Stomach (tissue), 9 donors: ENCODE results near the gene TNRC6C. TPM values are rescaled to one million over a fixed set of nuclear protein-coding genes. Genes with fewer than 3 reads are reported as not detected.
A peak's percentile ranks its signal among the peaks of the same experiment; 100 is the strongest.

Experiments used
- DNase-seq, 2 donors: peaks; one replicate each; pipeline versions ENCODE4 v3.0.0 to v3.0.0-alpha.2; 2013 to 2019
- H3K27ac ChIP-seq, 5 donors: fragments of 200-600 bp in 4 of 5; sonication (generic) in 4 of 5; one replicate each; pipeline ENCODE4 v1.5.1; 2013 to 2019; ENCODE audit warnings: mild to moderate bottlenecking in 1 of 5, moderate library complexity in 1 of 5
- H3K27me3 ChIP-seq, 3 donors: fragments of 200-600 bp; sonication (generic); one replicate each; pipeline ENCODE4 v1.5.1; 2017 to 2019; ENCODE audit warnings: mixed run types in 1 of 3
- H3K36me3 ChIP-seq, 4 donors: fragments of 200-600 bp; sonication (generic); 1 replicate in 3 of 4; 2 replicates in 1 of 4; pipeline ENCODE4 v1.5.1; 2016 to 2019
- H3K4me1 ChIP-seq, 4 donors: fragments of 200-600 bp; sonication (generic); one replicate each; pipeline ENCODE4 v1.5.1; 2016 to 2019
- H3K4me3 ChIP-seq, 4 donors: fragments of 200-600 bp; sonication (generic) in 3 of 4; one replicate each; pipeline ENCODE4 v1.5.1; 2016 to 2019; ENCODE audit warnings: mild to moderate bottlenecking in 1 of 4
- H3K9me3 ChIP-seq, 4 donors: fragments of 200-600 bp; sonication (generic); one replicate each; pipeline ENCODE4 v1.5.1; 2016 to 2019
- EP300 ChIP-seq: sonication (generic); formaldehyde crosslinking; IDR thresholded peaks from one replicate; pipeline ENCODE4 v1.6.1; 2017; ENCODE audit warnings: antibody characterized with exemption
- POLR2A ChIP-seq, 4 donors: fragments of 450-650 bp; IDR thresholded peaks; one replicate each; pipeline ENCODE4 v1.6.1; 2016; ENCODE audit warnings: antibody characterized with exemption in 4 of 4, control low read depth in 2 of 4, mild to moderate bottlenecking in 1 of 4, moderate library complexity in 1 of 4
- POLR2AphosphoS5 ChIP-seq, 3 donors: sonication (generic); formaldehyde crosslinking; IDR thresholded peaks; one replicate each; pipeline ENCODE4 v1.6.1; 2016; ENCODE audit warnings: antibody characterized with exemption in 3 of 3
- WGBS, 5 donors: extraction: QIAGEN DNeasy Blood & Tissue Kit in 3 of 5; methylation state at CpG; one replicate each; pipeline versions ENCODE4 v1.1.5 to v1.1.7; 2013 to 2018; 5-methylcytosine and 5-hydroxymethylcytosine counted together
- intact Hi-C: fragments of 100-400 bp; cut with DNase I; formaldehyde crosslinking; loops from one replicate; pipeline ENCODE4 v1.15.1; 2023; ENCODE audit warnings: low total_unique reads
- polyA plus RNA-seq, 3 donors: library from polyadenylated mRNA; stranded (reverse); fragments of 200-250 nt; gene quantifications; one replicate each; pipeline ENCODE4 v1.2.3, GENCODE V29; 2013
- total RNA-seq, 5 donors: library from RNA; depleted of rRNA; stranded (reverse); fragments of >200 nt; gene quantifications; one replicate each; pipeline versions ENCODE4 v1.1.0 to v1.2.3, GENCODE V29; 2014 to 2016
- TF ChIP-seq, protein P1 (sequence below), 7 experiments: fragments of 450-650 bp in 4 of 7; fragments of 200-600 bp in 3 of 7; sonication (generic) in 3 of 7; IDR thresholded peaks; one replicate each; pipeline ENCODE4 v1.5.1; 2016 to 2019; ENCODE audit warnings: antibody characterized with exemption in 7 of 7, control low read depth in 2 of 7, mild to moderate bottlenecking in 1 of 7
- donor health status: healthy with polysubstance abuse.
- donor health status: Bipolar disorder and iron deficiency.
- donor health status: healthy.

The TNRC6C gene
- total and polyA plus RNA-seq, 8 donors, result 0.92 to 64.8 (median 9.6) TPM

DNA sequence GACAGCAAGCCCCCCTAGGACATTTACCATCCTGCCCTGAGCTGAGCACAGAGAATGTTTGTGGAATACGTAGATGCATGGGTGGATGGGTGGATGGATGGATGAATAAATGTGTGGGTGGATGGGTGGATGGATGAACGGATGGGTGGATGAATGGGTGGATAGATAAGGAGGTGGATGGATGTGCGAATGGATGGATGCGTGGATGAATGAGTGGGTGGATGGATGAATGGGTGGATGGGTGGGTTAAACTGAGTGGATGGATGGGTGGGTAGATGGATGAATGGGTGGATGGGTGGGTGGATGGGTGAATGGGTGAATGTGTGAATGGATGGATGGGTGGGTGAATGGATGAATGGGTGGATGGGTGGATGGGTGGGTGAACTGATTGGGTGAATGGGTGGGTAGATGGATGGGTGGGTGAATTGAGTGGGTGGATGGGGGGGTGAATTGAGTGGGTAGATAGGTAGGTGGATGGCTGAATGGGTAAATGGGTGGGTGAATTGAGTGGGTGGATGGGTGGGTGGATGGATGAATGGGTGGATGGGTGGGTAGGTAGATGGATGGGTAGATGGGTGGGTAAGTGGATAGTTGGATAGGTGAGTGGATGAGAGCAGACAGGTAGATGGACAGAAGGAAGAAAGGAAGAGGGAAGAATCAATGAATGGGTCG is 164.9 kb downstream of the TNRC6C start:
- intact Hi-C loops, result no loop called here
- TF ChIP-seq EP300, result no peak
- H3K27ac ChIP-seq, result no peak overlapping the region

DNA sequence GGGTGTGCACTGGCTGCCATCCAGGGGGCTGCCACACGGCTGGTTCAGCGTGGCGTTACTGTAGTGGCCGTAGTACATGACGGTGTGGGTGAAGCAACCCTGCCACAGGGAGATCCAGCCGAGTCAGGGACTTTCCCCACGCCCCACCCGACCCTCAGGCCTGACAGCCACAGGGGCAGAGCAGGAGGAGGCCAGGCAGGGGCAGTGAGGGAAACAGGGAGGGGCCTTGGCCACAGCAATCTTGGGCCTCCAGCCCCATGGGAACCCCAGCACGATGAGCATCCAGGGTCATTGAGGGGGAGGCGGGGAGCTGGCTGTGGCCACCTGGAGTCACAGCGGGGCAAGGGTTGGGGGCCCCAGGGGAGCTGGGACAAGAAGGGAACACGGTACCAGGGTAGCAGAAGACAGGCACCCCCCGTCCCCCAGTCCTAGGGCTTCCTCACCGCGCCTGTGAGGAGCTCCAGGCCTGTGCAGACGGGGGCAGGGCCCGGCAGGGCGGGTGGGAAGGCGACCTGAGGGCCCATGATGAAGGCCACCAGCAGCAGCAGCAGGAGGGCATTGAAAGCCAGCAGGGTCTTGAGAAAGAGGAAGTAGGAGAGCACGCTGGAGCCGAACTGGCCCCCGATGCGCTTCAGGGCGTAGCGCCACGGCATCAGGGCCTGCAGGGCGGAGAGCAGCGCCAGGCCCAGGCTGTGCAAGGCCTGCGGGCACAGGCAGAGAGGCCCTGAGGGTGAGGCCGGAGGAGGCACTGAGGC is 165.8 kb downstream of the TNRC6C start:
- Histone ChIP-seq H3K4me3 (peak overlapping the region in 1 of 4 donors; percentile 88), H3K36me3 (peaks cover 4 to 66% (median 43%) of the 10 kb centered on the region in 4 donors), H3K27me3 (peaks cover 0 to 19% (median 0%) of the 10 kb centered on the region in 3 donors), H3K4me1 (peaks cover 37 to 66% (median 47%) of the 10 kb centered on the region in 4 donors), H3K9me3 (no peaks in the 10 kb centered on the region), H3K27ac (peak overlapping the region in 3 of 5 donors; percentile 46 to 91 (median 83))
- intact Hi-C loops, result no loop called here
- DNase-seq, result no peak
- TF ChIP-seq POLR2AphosphoS5 (IDR thresholded peaks at IDR 0.05) (no peak), POLR2A (IDR thresholded peaks at IDR 0.05) (no peak), EP300 (no peak)
- WGBS, 5 donors, result 80 to 88% (median 83%) methylated on average over 25 to 30 of the region's 30 CpGs

More for the DNA sequence above, 164.9 kb downstream of the TNRC6C start:
- 94 to 99% (median 98%) methylated on average over 5 of the region's 5 CpGs for WGBS, 5 donors
- H3K4me1 ChIP-seq, result peaks cover 29 to 57% (median 39%) of the 10 kb centered on the region in 4 donors
- H3K27me3 ChIP-seq, result peaks cover 0 to 11% (median 0%) of the 10 kb centered on the region in 3 donors
- no peak for DNase-seq
- H3K9me3 ChIP-seq, result no peaks in the 10 kb centered on the region
- no peak overlapping the region for H3K4me3 ChIP-seq
- peaks cover 4 to 74% (median 47%) of the 10 kb centered on the region in 4 donors for H3K36me3 ChIP-seq

DNA sequence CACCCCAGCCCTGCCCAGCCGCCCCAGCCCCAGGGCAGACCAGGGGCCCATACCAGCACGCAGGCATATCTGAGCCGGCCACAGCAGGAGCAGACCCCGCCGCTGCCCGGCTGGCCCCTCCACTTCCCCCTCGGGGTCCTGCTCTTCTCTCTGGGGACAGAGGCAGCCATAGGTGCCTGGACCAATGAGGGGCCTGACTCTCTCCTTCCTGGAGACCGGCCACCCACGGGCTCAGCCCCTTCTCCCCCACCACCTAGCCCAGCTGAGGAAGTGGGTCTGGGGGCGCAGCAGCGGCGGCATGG is 166.3 kb downstream of the TNRC6C start:
- peaks cover 43 to 71% (median 52%) of the 10 kb centered on the region in 4 donors for H3K4me1 ChIP-seq
- DNase-seq, result no peak
- WGBS, 5 donors, result 72 to 84% (median 75%) methylated on average over 2 to 12 of the region's 12 CpGs
- H3K27ac ChIP-seq, result peak overlapping the region in 3 of 5 donors; percentile 46 to 91 (median 83)
- no peak for TF ChIP-seq POLR2A (IDR thresholded peaks at IDR 0.05)
- no peak for TF ChIP-seq EP300
- peaks cover 4 to 62% (median 42%) of the 10 kb centered on the region in 4 donors for H3K36me3 ChIP-seq
- peaks cover 0 to 23% (median 0%) of the 10 kb centered on the region in 3 donors for H3K27me3 ChIP-seq
- intact Hi-C loops, result no loop called here
- no peaks in the 10 kb centered on the region for H3K9me3 ChIP-seq
- peak overlapping the region in 1 of 4 donors; percentile 88 for H3K4me3 ChIP-seq

DNA sequence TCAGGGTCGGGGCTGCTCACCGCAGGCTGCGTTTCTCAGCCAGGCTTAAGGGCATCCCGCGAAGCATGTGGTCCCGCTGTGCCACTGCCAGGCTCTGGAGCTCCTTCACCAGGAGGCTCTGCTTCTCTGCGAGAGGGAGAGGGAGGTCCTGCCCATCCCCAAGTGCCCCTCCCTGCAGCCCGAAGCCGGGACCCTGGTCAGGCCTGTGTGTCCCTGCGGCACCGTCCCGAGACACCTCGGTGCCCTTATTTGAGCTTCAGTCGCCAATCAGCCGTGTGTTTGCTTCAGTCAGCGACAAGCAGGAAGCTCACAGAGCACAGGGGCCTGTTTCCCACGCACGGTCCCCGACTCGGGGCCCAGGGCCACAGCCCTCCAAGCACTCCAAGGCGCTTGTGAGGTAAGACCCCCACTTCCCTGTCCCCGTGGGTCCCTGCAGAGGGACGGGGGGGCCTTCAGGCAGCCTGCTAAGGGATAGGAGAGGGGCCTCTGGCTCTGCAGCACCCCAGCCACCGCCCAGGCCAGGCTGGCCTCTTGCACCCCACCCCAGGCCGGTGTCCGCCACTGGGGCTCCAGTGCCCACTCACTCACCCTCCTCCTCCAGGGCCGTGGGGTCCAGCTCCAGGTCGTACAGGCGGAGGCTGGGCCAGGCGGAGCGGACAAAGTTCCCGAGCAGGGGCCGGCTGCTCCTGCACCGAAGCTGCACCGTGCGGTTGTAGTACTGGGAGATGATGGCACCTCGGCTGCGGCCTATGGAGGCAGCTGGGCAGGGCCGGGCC is 166.8 kb downstream of the TNRC6C start:
- DNase-seq, result no peak
- intact Hi-C loops, result no loop called here

More for the DNA sequence above, 166.8 kb downstream of the TNRC6C start:
- Histone ChIP-seq H3K36me3 (peaks cover 4 to 59% (median 41%) of the 10 kb centered on the region in 4 donors), H3K27ac (peak overlapping the region in 4 of 5 donors; percentile 46 to 91 (median 80)), H3K9me3 (no peaks in the 10 kb centered on the region), H3K4me3 (peak overlapping the region in 1 of 4 donors; percentile 88), H3K27me3 (peaks cover 0 to 25% (median 0%) of the 10 kb centered on the region in 3 donors), H3K4me1 (peaks cover 43 to 76% (median 58%) of the 10 kb centered on the region in 4 donors)
- TF ChIP-seq, protein P1, sequence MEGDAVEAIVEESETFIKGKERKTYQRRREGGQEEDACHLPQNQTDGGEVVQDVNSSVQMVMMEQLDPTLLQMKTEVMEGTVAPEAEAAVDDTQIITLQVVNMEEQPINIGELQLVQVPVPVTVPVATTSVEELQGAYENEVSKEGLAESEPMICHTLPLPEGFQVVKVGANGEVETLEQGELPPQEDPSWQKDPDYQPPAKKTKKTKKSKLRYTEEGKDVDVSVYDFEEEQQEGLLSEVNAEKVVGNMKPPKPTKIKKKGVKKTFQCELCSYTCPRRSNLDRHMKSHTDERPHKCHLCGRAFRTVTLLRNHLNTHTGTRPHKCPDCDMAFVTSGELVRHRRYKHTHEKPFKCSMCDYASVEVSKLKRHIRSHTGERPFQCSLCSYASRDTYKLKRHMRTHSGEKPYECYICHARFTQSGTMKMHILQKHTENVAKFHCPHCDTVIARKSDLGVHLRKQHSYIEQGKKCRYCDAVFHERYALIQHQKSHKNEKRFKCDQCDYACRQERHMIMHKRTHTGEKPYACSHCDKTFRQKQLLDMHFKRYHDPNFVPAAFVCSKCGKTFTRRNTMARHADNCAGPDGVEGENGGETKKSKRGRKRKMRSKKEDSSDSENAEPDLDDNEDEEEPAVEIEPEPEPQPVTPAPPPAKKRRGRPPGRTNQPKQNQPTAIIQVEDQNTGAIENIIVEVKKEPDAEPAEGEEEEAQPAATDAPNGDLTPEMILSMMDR (IDR thresholded peaks at IDR 0.05), result no peak
- TF ChIP-seq POLR2A (IDR thresholded peaks at IDR 0.05) (no peak), EP300 (no peak), POLR2AphosphoS5 (IDR thresholded peaks at IDR 0.05) (no peak)
- 69 to 90% (median 80%) methylated on average over 17 to 39 of the region's 39 CpGs for WGBS, 5 donors
